Activated CD8-positive, alpha-beta T cell treated with anti-CD3 and anti-CD28 coated beads for 36 hours (primary cell): ENCODE measurements around the gene TFPI. TPM values are rescaled to one million over a fixed set of nuclear protein-coding genes. Genes with fewer than 3 reads are reported as not detected.
"Not testable (repeated sequence)": the region's sequence is repeated elsewhere in the genome, so short reads cannot be mapped to it uniquely, and the experiment has no call there.

ENCODE experiments used
- ATAC-seq: fragments of 200-7000 bp; cut with Tn5 transposase; one replicate; pipeline ENCODE4 v1.10.0; 2021; ENCODE audit warnings: mild to moderate bottlenecking, moderate library complexity
- CTCF ChIA-PET: fragments of 350-600 bp; sonication (Branson Sonifier 250); formaldehyde crosslinking; loops from one replicate; lab custom pipeline; 2021; ENCODE audit warnings: antibody characterized with exemption; lab: Charles Lee
- POLR2A ChIA-PET: fragments of 350-600 bp; sonication (Branson Sonifier 250); formaldehyde crosslinking; loops from one replicate; lab custom pipeline; 2021; ENCODE audit warnings: antibody characterized with exemption; lab: Charles Lee
- DNase-seq: peaks from one replicate; pipeline ENCODE4 v3.0.0-alpha.2; 2020
- H3K27ac Mint-ChIP-seq: one replicate; pipeline ENCODE4 v1.8.0; 2021; ENCODE audit warnings: mild to moderate bottlenecking, mixed read lengths
- H3K27me3 Mint-ChIP-seq: one replicate; pipeline ENCODE4 v1.8.0; 2021; ENCODE audit warnings: mixed read lengths
- H3K36me3 Mint-ChIP-seq: one replicate; pipeline ENCODE4 v1.8.0; 2021; ENCODE audit warnings: low read depth, mixed read lengths
- H3K4me1 Mint-ChIP-seq: one replicate; pipeline ENCODE4 v1.8.0; 2021; ENCODE audit warnings: low read depth, mixed read lengths
- H3K4me3 Mint-ChIP-seq: one replicate; pipeline ENCODE4 v1.8.0; 2021; ENCODE audit warnings: mild to moderate bottlenecking, moderate library complexity, mixed read lengths
- H3K9me3 Mint-ChIP-seq: one replicate; pipeline ENCODE4 v1.8.0; 2021; ENCODE audit warnings: mixed read lengths
- intact Hi-C: fragments of 100-400 bp; cut with micrococcal nuclease; formaldehyde crosslinking; loops from one replicate; pipeline ENCODE4 v1.10.0; 2022
- total RNA-seq, 2 experiments: library from RNA; stranded (reverse); gene quantifications; one replicate each; pipeline ENCODE4 v1.2.3, GENCODE V29; 2021
- TF ChIP-seq, protein P1 (sequence below): fragments of 200-600 bp; IDR thresholded peaks from one replicate; pipeline ENCODE4 v1.8.0; 2022; ENCODE audit warnings: antibody characterized with exemption, mild to moderate bottlenecking

The TFPI gene
- total RNA-seq, 2 experiments from 2014 or later = not detected

DNA sequence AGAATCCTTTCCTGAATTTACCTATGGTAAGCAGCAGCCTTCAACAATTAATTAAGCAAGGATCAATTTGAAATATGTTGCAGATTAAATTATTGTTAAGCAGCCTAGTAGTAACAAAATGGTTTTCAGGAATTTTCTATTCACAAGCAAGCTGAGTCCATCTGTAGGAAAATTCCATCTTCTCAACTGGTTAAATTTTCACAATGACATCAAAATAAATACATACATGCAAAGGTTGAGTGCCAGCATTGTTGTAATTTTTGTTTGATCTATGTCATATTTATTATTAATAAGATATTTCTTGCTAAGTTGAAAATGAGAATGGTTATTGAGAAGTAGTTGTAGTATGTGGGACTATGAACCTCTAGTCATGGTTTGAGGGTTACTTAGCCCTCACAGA is 15.3 kb upstream of the TFPI start:
- ChIA-PET CTCF (interaction anchor here (1.2 to 1.8 kb wide), 2 partner anchors 9 to 14 kb away, joined by 3 to 5 read pairs; no protein-coding TSS in a partner anchor), POLR2A (no interaction called here)
- no peak for ATAC-seq
- H3K4me3 Mint-ChIP-seq = no peak overlapping the region
- H3K36me3 Mint-ChIP-seq = no peaks in the 10 kb centered on the region
- intact Hi-C loops = no loop called here
- peaks cover 7% of the 10 kb centered on the region for H3K9me3 Mint-ChIP-seq
- DNase-seq = no peak
- H3K27ac Mint-ChIP-seq = no peak overlapping the region
- H3K4me1 Mint-ChIP-seq = no peaks in the 10 kb centered on the region
- TF ChIP-seq, protein P1, sequence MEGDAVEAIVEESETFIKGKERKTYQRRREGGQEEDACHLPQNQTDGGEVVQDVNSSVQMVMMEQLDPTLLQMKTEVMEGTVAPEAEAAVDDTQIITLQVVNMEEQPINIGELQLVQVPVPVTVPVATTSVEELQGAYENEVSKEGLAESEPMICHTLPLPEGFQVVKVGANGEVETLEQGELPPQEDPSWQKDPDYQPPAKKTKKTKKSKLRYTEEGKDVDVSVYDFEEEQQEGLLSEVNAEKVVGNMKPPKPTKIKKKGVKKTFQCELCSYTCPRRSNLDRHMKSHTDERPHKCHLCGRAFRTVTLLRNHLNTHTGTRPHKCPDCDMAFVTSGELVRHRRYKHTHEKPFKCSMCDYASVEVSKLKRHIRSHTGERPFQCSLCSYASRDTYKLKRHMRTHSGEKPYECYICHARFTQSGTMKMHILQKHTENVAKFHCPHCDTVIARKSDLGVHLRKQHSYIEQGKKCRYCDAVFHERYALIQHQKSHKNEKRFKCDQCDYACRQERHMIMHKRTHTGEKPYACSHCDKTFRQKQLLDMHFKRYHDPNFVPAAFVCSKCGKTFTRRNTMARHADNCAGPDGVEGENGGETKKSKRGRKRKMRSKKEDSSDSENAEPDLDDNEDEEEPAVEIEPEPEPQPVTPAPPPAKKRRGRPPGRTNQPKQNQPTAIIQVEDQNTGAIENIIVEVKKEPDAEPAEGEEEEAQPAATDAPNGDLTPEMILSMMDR = no peak
- no peaks in the 10 kb centered on the region for H3K27me3 Mint-ChIP-seq

DNA sequence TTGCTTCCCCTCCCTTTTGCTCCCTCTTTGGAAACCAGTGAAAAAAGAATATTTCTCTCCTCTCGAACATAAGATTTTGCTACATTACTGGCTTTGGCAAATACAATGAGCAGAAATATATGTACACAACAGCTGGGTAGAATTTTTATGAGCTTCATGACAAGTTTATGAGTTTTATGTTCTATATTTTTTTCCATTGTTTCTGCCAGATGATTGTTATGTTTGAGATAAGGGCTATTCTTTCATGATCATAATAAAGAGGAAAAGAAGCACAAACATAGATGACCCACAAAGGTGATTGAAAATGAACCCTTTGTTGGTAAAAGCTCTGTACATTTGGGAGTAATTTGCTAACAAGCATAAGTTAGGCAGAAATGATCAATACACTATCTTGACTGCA is 14.8 kb upstream of the TFPI start:
- H3K4me3 Mint-ChIP-seq = no peak overlapping the region
- no peak for DNase-seq
- intact Hi-C loops = no loop called here
- no peaks in the 10 kb centered on the region for H3K36me3 Mint-ChIP-seq
- ATAC-seq = no peak
- H3K4me1 Mint-ChIP-seq = no peaks in the 10 kb centered on the region
- ChIA-PET POLR2A (no interaction called here), CTCF (interaction anchor here (1.2 to 2.8 kb wide), 3 partner anchors 10 to 14 kb away, joined by 3 to 10 read pairs (median 5); no protein-coding TSS in a partner anchor)
- peaks cover 7% of the 10 kb centered on the region for H3K9me3 Mint-ChIP-seq
- no peaks in the 10 kb centered on the region for H3K27me3 Mint-ChIP-seq
- no peak overlapping the region for H3K27ac Mint-ChIP-seq
- TF ChIP-seq, protein P1 = no peak

DNA sequence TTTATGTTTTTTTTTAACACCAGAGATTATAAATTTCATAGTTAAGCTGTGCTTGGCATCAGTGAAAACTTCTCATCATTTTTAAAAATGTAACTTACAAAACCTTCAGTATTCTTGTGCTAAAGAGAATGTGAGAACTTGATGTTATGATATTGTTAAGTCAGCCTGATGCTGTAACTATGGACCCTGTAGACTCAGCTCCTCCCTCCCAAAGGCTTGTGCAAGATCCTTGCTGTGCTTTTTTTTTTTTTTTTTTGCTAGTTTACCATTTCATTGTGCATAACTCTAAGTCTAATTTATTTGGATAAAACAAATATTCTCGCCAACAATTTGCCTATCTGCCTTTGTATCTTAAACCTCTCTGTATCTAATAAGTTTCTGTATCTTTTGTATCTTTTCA is 12.9 kb upstream of the TFPI start:
- intact Hi-C loops = no loop called here
- H3K4me3 Mint-ChIP-seq = no peak overlapping the region
- POLR2A ChIA-PET = no interaction called here
- H3K9me3 Mint-ChIP-seq = peaks cover 3% of the 10 kb centered on the region
- H3K36me3 Mint-ChIP-seq = no peaks in the 10 kb centered on the region
- no peaks in the 10 kb centered on the region for H3K4me1 Mint-ChIP-seq
- ATAC-seq (no peak), DNase-seq (no peak)
- no peaks in the 10 kb centered on the region for H3K27me3 Mint-ChIP-seq
- H3K27ac Mint-ChIP-seq = no peak overlapping the region
- CTCF ChIA-PET = interaction anchor here (0.7 to 2.8 kb wide), 3 partner anchors 12 to 67 kb away, joined by 3 to 10 read pairs (median 3); no protein-coding TSS in a partner anchor
- TF ChIP-seq, protein P1 = no peak

DNA sequence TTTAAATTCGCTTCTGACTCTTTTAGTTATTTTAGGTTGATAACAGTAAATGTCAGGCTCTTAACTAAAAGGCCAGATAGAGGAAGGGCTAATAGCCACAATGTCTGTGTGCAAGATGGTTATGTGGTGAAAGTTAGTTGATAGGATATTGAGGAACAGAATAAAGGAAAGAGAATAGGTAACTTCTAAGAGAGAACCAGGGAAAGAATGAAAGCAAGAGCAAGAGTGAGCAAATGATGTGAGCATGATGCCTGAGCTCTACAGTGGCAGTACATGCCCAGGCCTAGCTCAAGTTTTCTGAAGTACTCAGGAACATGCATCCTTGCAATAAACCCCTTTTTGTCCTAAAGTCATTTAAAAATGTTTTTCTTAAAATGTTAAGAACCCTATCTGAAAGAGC is 12.5 kb upstream of the TFPI start:
- CTCF ChIA-PET = interaction anchor here (0.7 to 2.8 kb wide), 3 partner anchors 11 to 67 kb away, joined by 3 to 10 read pairs (median 3); no protein-coding TSS in a partner anchor
- H3K36me3 Mint-ChIP-seq = no peaks in the 10 kb centered on the region
- intact Hi-C loops = no loop called here

DNA sequence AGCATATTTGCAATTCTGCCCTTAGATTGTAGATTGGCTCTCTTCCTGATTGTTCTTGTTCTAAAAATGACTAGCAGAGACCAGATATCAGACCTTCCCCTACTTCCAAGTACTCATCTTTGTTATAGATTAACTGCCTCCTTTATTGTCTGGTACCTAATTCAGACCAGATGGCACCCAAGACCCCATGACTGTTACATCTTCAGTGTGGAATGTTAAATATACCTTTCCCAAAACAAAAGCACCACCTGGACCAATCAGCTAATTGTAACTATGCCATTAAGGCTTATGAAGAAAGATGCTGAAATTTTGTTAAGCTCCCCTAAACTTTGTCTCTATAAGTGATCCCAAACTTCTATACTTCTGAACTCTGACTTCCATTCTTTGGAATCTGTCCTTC is 12.0 kb upstream of the TFPI start:
- CTCF ChIA-PET = interaction anchor here (0.7 to 2.8 kb wide), 2 partner anchors 11 to 15 kb away, joined by 3 to 10 read pairs; no protein-coding TSS in a partner anchor
- Mint-ChIP-seq H3K36me3 (no peaks in the 10 kb centered on the region), H3K4me1 (no peaks in the 10 kb centered on the region), H3K9me3 (no peaks in the 10 kb centered on the region), H3K4me3 (no peak overlapping the region), H3K27me3 (no peaks in the 10 kb centered on the region), H3K27ac (no peak overlapping the region)
- POLR2A ChIA-PET = no interaction called here
- TF ChIP-seq, protein P1 = no peak
- DNase-seq (no peak), ATAC-seq (no peak)
- intact Hi-C loops = no loop called here

More for the DNA sequence above, 12.5 kb upstream of the TFPI start:
- H3K27ac Mint-ChIP-seq = no peak overlapping the region
- H3K4me3 Mint-ChIP-seq = no peak overlapping the region
- ATAC-seq (no peak), DNase-seq (no peak)
- TF ChIP-seq, protein P1 = no peak
- POLR2A ChIA-PET = no interaction called here
- no peaks in the 10 kb centered on the region for H3K4me1 Mint-ChIP-seq
- no peaks in the 10 kb centered on the region for H3K27me3 Mint-ChIP-seq
- no peaks in the 10 kb centered on the region for H3K9me3 Mint-ChIP-seq

DNA sequence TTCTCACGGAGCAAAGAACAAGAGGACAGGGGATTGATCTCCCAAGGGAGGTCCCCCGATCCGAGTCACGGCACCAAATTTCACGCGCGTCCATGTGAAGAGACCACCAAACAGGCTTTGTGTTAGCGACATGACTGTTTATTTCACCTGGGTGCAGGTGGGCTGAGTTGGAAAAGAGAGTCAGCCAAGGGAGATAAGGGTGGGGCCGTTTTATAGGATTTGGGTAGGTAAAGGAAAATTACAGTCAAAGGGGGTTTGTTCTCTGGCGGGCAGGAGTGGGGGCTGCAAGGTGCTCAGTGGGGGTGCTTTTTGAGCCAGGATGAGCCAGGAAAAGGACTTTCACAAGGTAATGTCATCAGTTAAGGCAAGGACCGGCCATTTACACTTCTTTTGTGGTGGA is 11.4 kb upstream of the TFPI start:
- DNase-seq, CTCF ChIA-PET, intact Hi-C loops, H3K4me1 Mint-ChIP-seq, H3K4me3 Mint-ChIP-seq, H3K9me3 Mint-ChIP-seq, H3K36me3 Mint-ChIP-seq, H3K27me3 Mint-ChIP-seq, POLR2A ChIA-PET, ATAC-seq, H3K27ac Mint-ChIP-seq: not testable (repeated sequence)

DNA sequence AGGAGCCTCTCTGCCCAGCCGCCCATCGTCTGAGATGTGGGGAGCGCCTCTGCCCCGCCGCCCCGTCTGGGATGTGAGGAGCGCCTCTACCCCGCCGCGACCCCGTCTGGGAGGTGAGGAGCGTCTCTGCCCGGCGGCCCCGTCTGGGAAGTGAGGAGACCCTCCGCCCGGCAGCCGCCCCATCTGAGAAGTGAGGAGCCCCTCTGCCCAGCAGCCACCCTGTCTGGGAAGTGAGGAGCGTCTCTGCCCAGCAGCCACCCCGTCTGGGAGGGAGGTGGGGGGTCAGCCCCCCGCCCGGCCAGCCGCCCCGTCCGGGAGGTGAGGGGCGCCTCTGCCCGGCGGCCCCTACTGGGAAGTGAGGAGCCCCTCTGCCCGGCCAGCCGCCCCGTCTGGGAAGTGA is 2.3 kb upstream of the TFPI start:
- H3K9me3 Mint-ChIP-seq, H3K4me1 Mint-ChIP-seq, CTCF ChIA-PET, H3K27ac Mint-ChIP-seq, POLR2A ChIA-PET, intact Hi-C loops, DNase-seq, H3K4me3 Mint-ChIP-seq, H3K36me3 Mint-ChIP-seq, ATAC-seq: not testable (repeated sequence)
- peaks cover 11% of the 10 kb centered on the region for H3K27me3 Mint-ChIP-seq
